K562 (cell line): ENCODE measurements around the gene PLXNB1. TPM values are rescaled to one million over a fixed set of nuclear protein-coding genes. Genes with fewer than 3 reads are reported as not detected.

Source experiments
- ATAC-seq: fragments of 200-7000 bp; cut with Tn5 transposase; 3 replicates; pipeline ENCODE4 v1.9.1; 2020; ENCODE audit warnings: moderate library complexity
- BruUV-seq: library from RNA; stranded (reverse); fragments of 400-500 nt; replicated peaks from 2 replicates; lab custom pipeline; 2021; lab: Mats Ljungman, UMichigan
- CTCF ChIA-PET: fragments of 300-600 bp; formaldehyde crosslinking; extraction: SDS; loops from one replicate; lab custom pipeline; 2021; ENCODE audit warnings: low intra/inter-chr PET ratio; lab: Yijun Ruan, JAX
- POLR2A ChIA-PET: fragments of 300-600, 350-650 bp; sonication (Branson Sonifier 250); formaldehyde crosslinking; extraction: SDS; loops from one replicate; lab custom pipeline; 2021; ENCODE audit warnings: antibody characterized with exemption, inconsistent platforms; lab: Yijun Ruan, JAX
- DNase-seq, 4 experiments: peaks; one replicate each; pipeline versions ENCODE4 v3.0.0 to v3.0.0-alpha.2; 2011 to 2018; ENCODE audit warnings: low spot score in 3 of 4, mixed read lengths in 3 of 4; ENCODE audit errors: extremely low read depth in 1 of 4
- FAIRE-seq: peaks from 2 replicates; lab custom pipeline; 2011; peaks lifted over from hg19 to GRCh38; lab: Jason Lieb, UNC
- H2AFZ ChIP-seq: 2 replicates; pipeline ENCODE4 v1.6.0; 2011; ENCODE audit warnings: low read depth, low read length, control low read depth, inconsistent platforms
- H3K27ac ChIP-seq: fragments of 200-600 bp; 3 replicates; pipeline ENCODE4 v1.8.0; 2011; ENCODE audit warnings: low read depth, mild to moderate bottlenecking, control low read depth, inconsistent platforms, low read length, moderate library complexity, mixed read lengths; ENCODE audit errors: extremely low read depth
- H3K27me3 ChIP-seq, 2 experiments: fragments of 300-600 bp in 1 of 2; 2 replicates in 1 of 2; 3 replicates in 1 of 2; pipeline versions ENCODE4 v1.6.0 to v1.8.0; 2011; ENCODE audit warnings: inconsistent platforms in 2 of 2, low read length in 2 of 2, mild to moderate bottlenecking in 1 of 2, mixed read lengths in 1 of 2, moderate library complexity in 1 of 2; ENCODE audit not compliant: control insufficient read depth in 2 of 2, insufficient read depth in 2 of 2
- H3K36me3 ChIP-seq: fragments of 300-600 bp; 3 replicates; pipeline ENCODE4 v1.8.0; 2011; ENCODE audit warnings: mild to moderate bottlenecking, low read length, inconsistent platforms; ENCODE audit not compliant: control insufficient read depth, insufficient read depth
- H3K4me1 ChIP-seq, 2 experiments: fragments of 200-600 bp in 1 of 2; replicated peaks in 1 of 2; 2 replicates in 1 of 2; 3 replicates in 1 of 2; pipeline versions ENCODE4 v1.5.1 to v1.8.0; 2011; ENCODE audit warnings: inconsistent platforms in 2 of 2, low read length in 2 of 2, mild to moderate bottlenecking in 1 of 2, mixed read lengths in 1 of 2, moderate library complexity in 1 of 2; ENCODE audit not compliant: control insufficient read depth in 2 of 2, insufficient read depth in 2 of 2
- H3K4me2 ChIP-seq: 2 replicates; pipeline ENCODE4 v1.6.1; 2011; ENCODE audit warnings: low read length, control low read depth, inconsistent platforms, mixed read lengths; ENCODE audit not compliant: insufficient read depth
- H3K4me3 ChIP-seq: fragments of 200-600 bp; sonication (generic), shearing (Covaris generic); 2 replicates; pipeline ENCODE4 v1.5.1; 2016; ENCODE audit warnings: control low read depth, inconsistent platforms
- H3K79me2 ChIP-seq: fragments of 200-600 bp; 3 replicates; pipeline ENCODE4 v1.8.0; 2011; ENCODE audit warnings: low read length, inconsistent platforms; ENCODE audit not compliant: control insufficient read depth, insufficient read depth
- H3K9ac ChIP-seq, 2 experiments: 2 replicates each; pipeline versions ENCODE4 v1.6.0 to v1.6.1; 2011; ENCODE audit warnings: low read depth in 2 of 2, low read length in 2 of 2, control low read depth in 1 of 2, inconsistent platforms in 1 of 2, mild to moderate bottlenecking in 1 of 2, mixed read lengths in 1 of 2; ENCODE audit not compliant: insufficient read depth in 1 of 2
- H3K9me1 ChIP-seq: one replicate; pipeline ENCODE4 v1.6.0; 2011; ENCODE audit warnings: inconsistent platforms, mild to moderate bottlenecking, low read length, moderate library complexity; ENCODE audit not compliant: control insufficient read depth, insufficient read depth
- H3K9me3 ChIP-seq: replicated peaks from 2 replicates; pipeline ENCODE4 v1.5.1; 2011; ENCODE audit warnings: low read depth, low read length, inconsistent platforms; ENCODE audit not compliant: control insufficient read depth, insufficient read depth
- H4K20me1 ChIP-seq: replicated peaks from 2 replicates; pipeline ENCODE4 v1.6.1; 2011; ENCODE audit warnings: low read length, inconsistent platforms, mixed read lengths; ENCODE audit not compliant: control insufficient read depth, insufficient read depth
- EWSR1 ChIP-seq: fragments of 450-650 bp; IDR thresholded peaks from 2 replicates; pipeline ENCODE4 v1.6.1; 2018; ENCODE audit warnings: borderline replicate concordance, mild to moderate bottlenecking, low read depth, moderate library complexity; ENCODE audit not compliant: partially characterized antibody
- HNRNPUL1 ChIP-seq: fragments of 200-400 bp; formaldehyde crosslinking; IDR thresholded peaks from 2 replicates; pipeline ENCODE4 v1.6.1; 2017; ENCODE audit warnings: low read length
- NFATC3 ChIP-seq: fragments of 450-650 bp; IDR thresholded peaks from 2 replicates; pipeline ENCODE4 v1.6.1; 2017; ENCODE audit warnings: mild to moderate bottlenecking
- POLR2AphosphoS2 ChIP-seq: IDR thresholded peaks from 2 replicates; pipeline ENCODE4 v1.6.1; 2012; ENCODE audit warnings: low read length, improper control_type of control experiment
- PRPF4 ChIP-seq: fragments of 200-400 bp; formaldehyde crosslinking; IDR thresholded peaks from one replicate; pipeline ENCODE4 v1.6.1; 2017; ENCODE audit warnings: low read length, low read depth, mild to moderate bottlenecking; ENCODE audit not compliant: insufficient read depth, poor library complexity, severe bottlenecking
- SRSF3 ChIP-seq: fragments of 200-400 bp; formaldehyde crosslinking; IDR thresholded peaks from 2 replicates; pipeline ENCODE4 v1.6.1; 2016; ENCODE audit warnings: mild to moderate bottlenecking, low read length, moderate library complexity; ENCODE audit not compliant: insufficient read depth
- ZBTB1 ChIP-seq: sonication (generic); formaldehyde crosslinking; IDR thresholded peaks from 2 replicates; pipeline ENCODE4 v1.8.1; 2023; ENCODE audit warnings: missing genetic modification reagents, low read depth, mild to moderate bottlenecking, borderline replicate concordance
- ZNF174 ChIP-seq: fragments of 250-450 bp; sonication (Bioruptor Pico); IDR thresholded peaks from 2 replicates; pipeline ENCODE4 v1.4.0; 2020; ENCODE audit warnings: mild to moderate bottlenecking
- ZNF212 ChIP-seq: fragments of 450-650 bp; formaldehyde crosslinking; IDR thresholded peaks from 2 replicates; pipeline ENCODE4 v1.4.0; 2020; ENCODE audit warnings: mild to moderate bottlenecking
- ZNF263 ChIP-seq: sonication (generic); formaldehyde crosslinking; IDR thresholded peaks from 2 replicates; pipeline ENCODE4 v1.8.0; 2022; ENCODE audit warnings: mild to moderate bottlenecking, missing genetic modification reagents, borderline replicate concordance
- ZNF780A ChIP-seq: fragments of 250-450 bp; sonication (Bioruptor Pico); IDR thresholded peaks from 2 replicates; pipeline ENCODE4 v1.5.0; 2021; ENCODE audit warnings: mild to moderate bottlenecking
- WGBS: fragments of 100-300 bp; shearing (Covaris generic); methylation state at CpG from one replicate; pipeline ENCODE4 v1.1.6; 2016; ENCODE audit warnings: low coverage, mixed read lengths; ENCODE audit not compliant: insufficient coverage; ENCODE audit errors: missing lambda C conversion rate; 5-methylcytosine and 5-hydroxymethylcytosine counted together
- in situ Hi-C: fragments of 300-500 bp; cut with MboI; formaldehyde crosslinking; loops from 4 replicates; pipeline ENCODE4 v1.15.0; 2018; ENCODE audit warnings: inconsistent platforms, mixed read lengths
- intact Hi-C: fragments of 100-400 bp; cut with micrococcal nuclease; formaldehyde crosslinking; loops from 2 replicates; pipeline ENCODE4 v1.14.2; 2022
- polyA plus RNA-seq, 8 experiments: library from polyadenylated mRNA; depleted of rRNA in 4 of 8; stranded (reverse) in 5 of 8; unstranded in 3 of 8; fragments of >200 nt; fragmentation: Nextera tagmentation in 2 of 8; fragmentation: Illumina TruSeq in 1 of 8; extraction: Ambion mirVana in 2 of 8; extraction: Trizol in 1 of 8; gene quantifications; 2 replicates each; pipeline versions ENCODE4 v1.2.1 to v1.2.3, GENCODE V29; 2011 to 2014; ENCODE audit warnings: inconsistent platforms in 1 of 8, missing spikeins in 1 of 8
- total RNA-seq, 7 experiments: library from RNA; depleted of rRNA in 6 of 7; stranded (reverse); fragments of >200 nt in 6 of 7; fragmentation: Illumina TruSeq in 2 of 7; extraction: Trizol in 2 of 7; gene quantifications; 2 replicates each; pipeline versions ENCODE4 v1.2.1 to v1.2.3, GENCODE V29; 2011 to 2021; ENCODE audit warnings: low replicate concordance in 1 of 7
- TF ChIP-seq, protein P1 (sequence below): fragments of 450-650 bp; IDR thresholded peaks from 2 replicates; pipeline ENCODE4 v1.6.1; 2017; ENCODE audit warnings: antibody characterized with exemption

Gene PLXNB1
- total and polyA plus RNA-seq, 9 of the 15 experiments (the other 6 are each of a cell fraction or from before 2014, with no cell fraction given): 0.17 to 17.4 (median 6.0) TPM

DNA sequence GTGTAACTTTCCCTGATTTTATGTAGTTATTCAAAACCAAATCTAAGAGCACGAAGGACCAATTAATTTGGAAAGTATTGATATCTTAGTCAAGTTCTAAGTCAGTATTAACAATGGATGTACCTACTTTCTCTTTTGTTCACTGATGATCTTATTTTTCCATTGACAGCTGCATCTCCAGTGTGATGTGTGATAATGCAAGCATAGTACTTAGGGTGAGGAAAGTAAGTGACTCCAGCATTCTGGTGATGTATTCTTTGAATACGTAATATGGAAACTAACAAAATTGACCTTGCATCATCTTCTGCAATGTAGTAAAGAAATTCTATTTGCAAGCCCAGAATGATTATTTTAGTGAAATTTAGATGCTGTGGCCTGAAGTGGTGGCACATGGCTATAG, 35.5 kb downstream of the PLXNB1 start:
- H3K9ac ChIP-seq: no peak overlapping the region
- CTCF ChIA-PET: interaction anchor here (1.1 kb wide), 1 partner anchor 162 kb away, joined by 3 read pairs; no protein-coding TSS in a partner anchor
- WGBS: 23% methylated on average over 2 of the region's 2 CpGs
- no peak overlapping the region for H3K4me3 ChIP-seq
- DNase-seq (no peak), ATAC-seq (no peak), FAIRE-seq (no peak)
- H4K20me1 ChIP-seq: no peaks in the 10 kb centered on the region
- no peak overlapping the region for H3K4me2 ChIP-seq
- POLR2A ChIA-PET: no interaction called here
- in situ Hi-C loops (no loop called here), intact Hi-C loops (no loop called here)
- H3K79me2 ChIP-seq: no peaks in the 10 kb centered on the region
- H3K9me3 ChIP-seq: no peaks in the 10 kb centered on the region
- H3K36me3 ChIP-seq: no peaks in the 10 kb centered on the region
- H3K27me3 ChIP-seq: no peaks in the 10 kb centered on the region
- BruUV-seq: no TSS peak
- peaks cover 0 to 7% of the 10 kb centered on the region in 2 experiments; a peak in 1 of 5 replicates for H3K4me1 ChIP-seq
- no peak for TF ChIP-seq ZNF780A (CRISPR knock-in tag)
- TF ChIP-seq NFATC3: no peak
- no peak for TF ChIP-seq ZNF263 (CRISPR knock-in tag)
- no peak for TF ChIP-seq ZNF174 (CRISPR knock-in tag)
- no peak for TF ChIP-seq PRPF4
- TF ChIP-seq ZNF212 (CRISPR knock-in tag): no peak
- no peak for TF ChIP-seq SRSF3
- no peak for TF ChIP-seq ZBTB1 (CRISPR knock-in tag)
- TF ChIP-seq POLR2AphosphoS2: no peak
- TF ChIP-seq, protein P1, sequence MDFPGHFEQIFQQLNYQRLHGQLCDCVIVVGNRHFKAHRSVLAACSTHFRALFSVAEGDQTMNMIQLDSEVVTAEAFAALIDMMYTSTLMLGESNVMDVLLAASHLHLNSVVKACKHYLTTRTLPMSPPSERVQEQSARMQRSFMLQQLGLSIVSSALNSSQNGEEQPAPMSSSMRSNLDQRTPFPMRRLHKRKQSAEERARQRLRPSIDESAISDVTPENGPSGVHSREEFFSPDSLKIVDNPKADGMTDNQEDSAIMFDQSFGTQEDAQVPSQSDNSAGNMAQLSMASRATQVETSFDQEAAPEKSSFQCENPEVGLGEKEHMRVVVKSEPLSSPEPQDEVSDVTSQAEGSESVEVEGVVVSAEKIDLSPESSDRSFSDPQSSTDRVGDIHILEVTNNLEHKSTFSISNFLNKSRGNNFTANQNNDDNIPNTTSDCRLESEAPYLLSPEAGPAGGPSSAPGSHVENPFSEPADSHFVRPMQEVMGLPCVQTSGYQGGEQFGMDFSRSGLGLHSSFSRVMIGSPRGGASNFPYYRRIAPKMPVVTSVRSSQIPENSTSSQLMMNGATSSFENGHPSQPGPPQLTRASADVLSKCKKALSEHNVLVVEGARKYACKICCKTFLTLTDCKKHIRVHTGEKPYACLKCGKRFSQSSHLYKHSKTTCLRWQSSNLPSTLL: no peak
- no peak for TF ChIP-seq EWSR1
- TF ChIP-seq HNRNPUL1: no peak
- H2AFZ ChIP-seq: no peak overlapping the region
- H3K9me1 ChIP-seq: no peaks in the 10 kb centered on the region
- H3K27ac ChIP-seq: no peak overlapping the region
